Stimulated activated CD4-positive, alpha-beta T cell treated with anti-CD3 and anti-CD28 coated beads, Interleukin-4, amount 100 ng/mL, for 48 hours (primary cell): ENCODE results near the gene IPPK.
"Not testable (repeated sequence)": the region's sequence is repeated elsewhere in the genome, so short reads cannot be mapped to it uniquely, and the experiment has no call there.

Experiments used
- DNase-seq, 2 donors: peaks; one replicate each; pipeline ENCODE4 v3.0.0-alpha.2; 2020; ENCODE audit warnings: low read depth in 2 of 2

Gene IPPK

DNA sequence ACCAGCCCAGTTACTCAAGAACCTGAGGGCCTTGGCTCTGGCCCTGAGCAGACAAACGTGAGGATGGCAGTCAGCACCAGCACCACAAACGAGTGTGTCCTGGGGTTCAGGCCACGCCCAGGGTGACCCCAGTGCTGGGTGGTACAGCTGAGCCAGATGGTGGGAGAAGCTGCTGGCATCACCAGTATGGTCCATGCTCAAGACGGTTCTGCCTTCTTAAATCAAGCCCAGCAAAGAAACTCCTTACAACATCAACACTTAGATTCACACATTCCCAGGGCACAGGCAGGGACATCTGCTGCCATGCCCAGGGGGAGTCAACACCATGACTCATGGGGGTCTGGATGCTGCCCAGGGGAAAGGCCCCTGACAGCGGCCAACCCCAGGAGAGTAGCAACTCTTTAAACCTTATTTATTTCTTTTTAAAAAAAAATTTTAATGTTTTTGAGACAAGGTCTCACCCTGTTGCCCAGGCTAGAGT is 31.3 kb downstream of the IPPK start:
- DNase-seq: no peak

DNA sequence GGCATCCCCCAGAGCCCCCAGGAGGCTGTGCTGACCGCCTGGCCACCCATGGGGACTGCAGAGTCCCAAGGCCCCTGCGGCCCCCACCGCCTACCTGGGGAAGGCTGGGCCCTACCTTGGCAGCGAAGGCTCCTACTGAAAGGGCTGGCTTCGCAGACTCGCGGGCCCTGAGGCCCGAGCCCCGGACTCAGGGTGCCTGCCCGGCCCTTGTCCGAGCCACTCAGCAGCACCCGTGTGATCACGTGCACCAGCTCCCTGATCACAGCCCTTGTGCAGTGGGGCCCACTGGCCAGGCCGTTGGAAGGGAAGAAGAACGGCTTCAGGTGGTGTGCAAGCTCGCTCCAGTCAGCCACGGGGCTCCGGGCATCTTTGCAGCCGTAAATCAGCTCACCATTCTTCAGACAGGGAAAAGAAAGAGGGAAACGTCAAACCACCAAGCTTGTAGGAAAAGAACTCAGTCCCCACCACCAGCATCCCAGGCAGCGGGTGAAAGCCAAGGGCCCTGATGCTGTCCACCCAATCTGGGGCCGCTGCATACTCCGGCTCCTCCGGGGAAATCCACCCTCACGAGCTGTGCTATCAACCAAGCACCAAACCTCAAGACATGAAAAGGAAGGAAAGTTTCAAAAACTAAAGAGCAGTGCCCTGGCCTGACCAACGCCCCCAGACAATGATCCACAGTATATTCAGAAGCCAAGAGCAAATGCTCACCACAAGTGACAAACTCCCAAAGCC is 31.9 kb downstream of the IPPK start:
- DNase-seq: no peak

DNA sequence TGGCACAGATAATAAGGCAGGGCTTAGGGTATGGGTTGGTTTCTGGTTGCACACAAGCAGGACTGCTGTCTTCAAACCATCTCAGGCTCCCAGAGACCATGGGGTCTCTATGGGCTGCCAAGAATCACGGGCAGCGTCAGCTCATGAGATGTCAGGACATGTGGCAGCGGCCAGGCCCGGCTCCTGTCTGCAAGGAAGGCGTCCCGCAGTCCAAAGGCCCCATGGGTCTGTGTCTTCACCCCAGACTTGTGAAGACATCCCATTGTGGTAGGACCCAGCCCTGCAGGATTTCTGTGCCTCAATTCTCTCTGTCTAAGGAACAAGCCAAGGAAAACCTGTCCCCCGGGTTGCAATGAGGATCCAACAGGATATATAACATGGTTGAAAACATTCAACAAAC is 32.6 kb downstream of the IPPK start:
- DNase-seq: no peak

DNA sequence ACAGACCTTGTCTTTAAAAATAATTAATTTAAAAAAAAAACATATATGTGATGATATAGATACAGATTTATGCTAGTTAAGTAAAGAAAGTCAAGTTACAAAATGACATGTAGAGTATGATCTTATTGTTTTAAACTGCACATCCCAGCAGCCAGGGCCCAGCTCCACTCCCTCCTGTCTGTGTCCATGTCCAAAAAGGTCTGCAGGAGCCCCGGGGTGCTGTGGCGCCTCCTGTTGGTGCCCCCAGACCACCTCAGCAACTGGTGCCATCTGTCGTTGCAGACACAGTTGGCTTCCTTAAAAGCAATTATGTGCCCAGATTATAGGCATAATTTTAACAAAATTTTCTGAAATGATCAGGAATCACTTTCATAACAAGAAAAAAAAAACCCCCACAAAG is 33.3 kb downstream of the IPPK start:
- DNase-seq: no peak

DNA sequence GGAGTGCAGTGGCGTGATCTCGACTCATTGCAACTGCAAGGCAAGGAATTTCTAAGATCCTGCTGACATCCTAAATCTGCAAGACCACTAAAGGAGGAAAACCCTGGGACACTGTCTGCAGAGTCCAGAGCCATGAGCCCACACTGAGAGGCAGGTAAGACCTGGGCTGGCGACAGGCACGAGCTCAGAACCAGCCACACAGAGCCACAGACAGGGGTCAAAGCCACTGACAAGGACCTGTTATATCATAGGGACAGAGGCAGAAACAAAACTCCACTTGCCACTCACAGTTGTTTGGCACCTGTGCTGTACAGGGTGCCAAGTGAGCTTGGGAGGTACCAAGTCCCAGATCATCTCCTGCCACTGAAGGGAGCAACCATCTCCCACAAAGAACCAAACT is 34.2 kb downstream of the IPPK start:
- DNase-seq: no peak

DNA sequence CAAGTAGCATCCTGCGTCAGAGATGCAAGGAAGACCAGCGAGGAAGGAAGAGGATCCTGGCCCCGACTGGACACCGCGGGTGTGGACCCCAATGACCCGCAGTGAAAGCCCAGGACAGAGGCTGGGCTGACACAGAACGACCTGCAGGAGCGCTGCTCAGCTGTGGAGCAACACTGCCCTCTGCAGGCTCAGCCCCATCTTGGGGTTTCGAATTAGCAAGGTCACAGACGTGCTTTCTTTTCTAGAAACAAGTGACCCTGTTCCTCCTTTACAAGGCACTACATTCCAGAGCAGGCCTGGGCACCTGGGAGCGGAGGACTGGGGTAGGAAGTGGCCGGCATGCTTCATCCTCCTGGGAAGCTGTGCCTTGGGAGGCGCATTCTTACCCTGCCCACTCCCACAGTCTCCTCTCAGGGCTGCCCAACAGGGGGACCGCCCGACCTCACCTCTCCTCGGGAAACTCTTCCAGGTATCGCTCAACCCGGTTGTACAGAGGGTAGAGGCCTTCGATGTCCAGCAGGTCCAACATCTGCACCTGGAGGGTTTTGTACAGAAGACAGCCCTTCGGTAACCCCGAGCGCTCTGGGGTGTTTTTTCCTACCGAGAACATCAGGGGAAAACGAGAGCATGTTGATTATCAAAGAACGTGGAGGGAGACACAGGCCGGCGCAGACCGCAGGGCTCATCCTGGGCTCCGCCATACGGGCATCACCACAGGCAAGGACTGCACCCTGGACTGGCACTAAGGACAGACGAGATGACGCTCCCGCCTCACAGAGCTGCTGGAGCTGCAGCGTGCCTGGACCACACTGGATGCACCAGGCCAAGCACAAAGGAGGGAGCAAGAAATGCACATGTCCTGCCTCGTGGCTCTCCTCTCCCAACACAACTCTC is 35.0 kb downstream of the IPPK start:
- peak; percentile 58 to 69 for DNase-seq

DNA sequence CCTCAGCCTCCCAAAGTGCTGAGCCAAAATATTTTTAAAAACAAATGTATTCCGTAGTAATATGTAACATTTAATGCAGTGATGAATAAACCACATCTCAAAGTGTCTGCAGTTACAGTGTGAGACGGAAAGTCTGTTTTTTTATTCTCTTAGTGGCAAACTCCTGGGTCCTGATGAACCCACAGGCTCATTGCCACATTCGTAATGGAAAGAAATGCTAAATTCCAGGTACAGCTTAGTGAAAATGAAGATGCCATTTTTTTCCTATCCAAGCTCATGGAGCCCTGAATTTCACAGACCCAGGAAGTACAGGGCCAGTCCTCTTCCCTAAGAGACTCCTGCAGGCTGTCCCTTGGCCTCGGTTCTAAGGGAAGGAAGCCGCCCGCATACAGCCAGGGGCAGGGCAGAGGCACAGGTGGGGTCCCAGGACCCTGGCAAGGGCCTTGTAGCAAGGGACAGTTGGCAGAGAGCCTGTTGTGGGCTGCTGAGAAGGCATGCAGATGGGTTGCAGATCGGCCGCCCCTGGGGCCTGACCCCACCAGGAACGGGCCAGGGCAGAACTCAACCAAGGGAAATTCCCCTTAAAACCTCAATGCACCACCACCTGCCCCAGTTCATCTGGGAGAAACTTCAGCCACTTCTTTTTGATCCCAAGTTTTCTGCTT is 36.2 kb downstream of the IPPK start:
- DNase-seq: no peak

DNA sequence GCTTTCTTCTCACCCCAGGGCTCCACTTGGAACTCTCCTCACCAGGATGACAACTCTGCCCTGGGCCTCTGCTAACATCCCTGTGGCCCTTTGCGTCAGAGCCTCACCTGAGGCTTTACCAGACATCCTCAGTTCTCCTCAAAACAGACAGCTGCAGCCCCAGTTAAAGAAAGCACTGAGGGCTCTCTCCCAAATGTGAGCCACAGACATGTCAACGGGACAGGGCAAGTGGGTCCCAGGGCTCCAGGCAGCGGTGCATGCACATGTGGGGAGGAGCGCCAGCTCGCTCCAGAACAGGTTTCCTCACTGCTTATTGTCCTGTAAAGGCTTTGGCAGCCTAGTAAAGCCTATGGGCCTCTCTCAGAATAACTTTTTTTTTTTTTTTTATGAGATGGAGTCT is 37.3 kb downstream of the IPPK start:
- no peak for DNase-seq

DNA sequence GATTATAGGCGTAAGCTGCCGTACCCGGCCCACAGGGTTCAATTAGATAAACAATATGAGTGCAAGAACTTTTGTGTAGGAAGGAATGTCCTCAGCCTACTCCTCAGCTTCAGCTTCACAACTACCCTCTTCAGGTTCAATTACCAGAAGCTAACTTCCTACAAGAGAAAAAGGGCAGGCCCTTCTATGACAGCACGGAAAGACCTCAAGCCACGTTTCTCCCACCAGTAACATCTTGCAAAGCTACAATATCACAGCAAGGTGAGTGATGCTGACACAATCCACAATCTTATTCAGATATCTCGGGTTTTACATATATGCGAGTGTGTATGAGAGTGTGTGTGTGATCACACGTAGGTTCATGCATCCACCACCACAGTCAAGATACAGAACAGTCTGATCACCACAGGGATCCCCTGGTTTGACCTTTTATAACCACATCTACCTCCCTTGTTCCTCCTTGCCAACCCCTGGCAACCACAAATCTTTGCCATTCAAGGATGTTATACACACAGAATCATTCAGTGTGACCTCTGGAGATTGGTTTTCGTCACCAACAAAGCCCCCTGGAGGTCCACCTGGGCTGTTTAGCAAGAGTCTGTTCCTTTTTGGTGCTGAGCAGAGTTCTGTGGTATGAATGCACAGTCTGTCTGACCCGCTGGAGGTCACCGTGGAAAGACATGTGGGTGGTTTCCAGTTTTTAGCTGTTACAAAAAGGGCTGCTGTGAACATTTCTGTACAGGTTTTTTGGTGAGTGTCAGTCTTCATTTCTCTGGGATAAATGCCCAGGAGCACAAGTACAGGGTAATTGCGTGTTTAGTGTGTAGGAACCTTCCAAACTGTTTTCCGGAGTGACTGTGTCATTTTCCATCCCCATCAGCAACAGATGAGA is 38.2 kb downstream of the IPPK start:
- DNase-seq: no peak

DNA sequence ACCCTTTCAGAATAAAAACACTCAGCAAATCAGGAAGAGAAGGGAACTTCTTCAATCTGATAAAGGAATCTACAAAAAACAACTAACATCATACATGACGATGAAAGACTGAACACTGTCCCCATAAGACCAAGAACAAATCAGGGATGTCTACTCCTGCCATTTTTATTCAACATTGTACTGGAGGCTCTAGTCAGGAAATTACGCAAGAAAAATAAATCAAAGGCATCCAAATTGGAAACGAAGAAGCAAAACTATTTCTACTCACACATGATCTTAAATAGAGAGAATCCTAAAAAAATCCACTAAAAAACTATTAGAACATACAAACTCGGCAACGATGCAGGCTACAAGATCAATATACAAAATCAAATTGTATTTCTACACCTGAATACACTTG is 42.3 kb downstream of the IPPK start:
- DNase-seq: no peak

DNA sequence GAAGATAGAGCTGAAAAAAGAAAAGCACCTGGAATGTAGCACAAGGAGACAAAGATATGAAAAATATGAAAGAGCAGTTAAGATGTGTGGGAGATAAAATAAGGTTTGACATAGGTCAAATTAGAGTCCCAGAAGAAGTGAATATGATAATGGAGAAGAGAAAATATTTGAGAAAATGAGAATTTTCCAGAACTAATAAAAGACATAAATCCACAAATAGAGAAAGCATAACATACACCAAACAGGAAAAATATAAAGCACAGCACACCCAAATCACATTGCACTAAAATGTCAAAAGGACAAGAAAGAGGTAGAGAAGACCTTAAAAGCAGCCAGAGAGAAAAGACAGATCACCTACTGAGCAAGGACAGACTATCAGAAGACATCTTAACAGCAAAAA is 43.4 kb downstream of the IPPK start:
- DNase-seq: no peak

DNA sequence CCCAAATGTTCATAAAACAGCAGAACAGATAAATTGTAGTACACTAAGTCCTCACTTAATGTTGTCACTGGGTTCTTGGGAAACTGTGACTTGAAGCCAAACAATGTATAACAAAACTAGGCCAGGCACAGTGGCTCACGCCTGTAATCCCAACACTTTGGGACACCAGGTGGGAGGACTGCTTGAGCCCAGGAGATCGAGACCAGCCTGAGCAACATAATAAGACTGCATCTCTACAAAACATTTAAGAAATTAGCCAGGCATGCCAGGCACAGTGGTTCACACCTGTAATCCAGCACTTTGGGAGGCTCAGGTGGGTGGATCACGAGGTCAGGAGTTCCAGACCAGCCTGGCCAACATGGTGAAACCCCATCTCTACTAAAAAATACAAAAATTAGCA is 46.0 kb downstream of the IPPK start:
- not testable (repeated sequence) for DNase-seq

DNA sequence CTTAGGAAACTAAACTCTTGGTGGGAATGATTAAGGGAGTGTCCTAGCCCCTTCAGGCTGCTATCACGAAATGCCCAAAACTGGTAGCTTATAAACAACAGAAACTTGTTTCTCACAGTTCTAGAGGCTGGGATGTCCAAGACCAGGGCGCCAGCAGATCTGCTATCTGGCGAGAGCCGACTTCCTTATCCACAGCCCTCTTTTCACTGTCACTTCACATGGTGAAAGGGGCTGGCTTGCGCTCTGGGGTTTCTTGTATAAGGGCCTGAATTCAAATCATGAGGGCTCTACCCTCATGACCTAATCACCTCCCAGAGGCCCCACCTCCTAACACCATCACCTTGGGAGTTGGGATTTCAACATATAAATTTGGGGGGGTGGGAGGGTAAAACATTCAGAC is 49.1 kb downstream of the IPPK start:
- DNase-seq: no peak

DNA sequence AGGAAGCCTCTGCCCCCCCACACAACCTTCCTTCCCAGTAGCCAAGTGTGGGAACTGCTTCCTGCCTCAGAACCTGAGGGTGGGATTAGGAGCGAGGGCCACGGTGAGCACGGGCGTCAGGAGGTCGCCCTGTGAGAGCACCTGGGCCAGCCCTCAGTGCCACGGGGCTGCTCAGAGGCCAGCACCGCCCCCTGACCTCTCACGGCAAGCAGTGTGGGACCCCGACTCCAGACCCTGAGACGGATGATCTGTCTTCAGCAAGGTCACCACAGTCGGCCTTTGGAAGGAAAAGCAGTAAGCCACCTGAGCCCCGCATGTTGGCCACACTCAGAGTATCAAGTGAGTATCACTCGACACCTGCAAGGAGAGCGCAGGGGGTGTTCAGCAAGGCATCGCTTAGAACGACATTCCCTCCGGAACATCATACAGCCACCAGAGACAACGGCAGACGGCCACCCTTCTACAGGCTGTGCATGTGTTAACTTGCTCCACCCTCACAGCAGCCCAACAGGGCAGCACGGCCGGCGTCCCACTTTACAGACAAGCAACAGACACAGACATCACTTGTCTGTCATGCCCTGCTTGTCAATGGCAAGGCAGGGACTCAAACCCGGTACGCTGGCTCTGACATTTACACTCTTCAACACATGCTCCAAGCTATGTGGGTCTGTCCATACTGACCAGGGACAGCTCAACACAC is 50.2 kb downstream of the IPPK start:
- no peak for DNase-seq

DNA sequence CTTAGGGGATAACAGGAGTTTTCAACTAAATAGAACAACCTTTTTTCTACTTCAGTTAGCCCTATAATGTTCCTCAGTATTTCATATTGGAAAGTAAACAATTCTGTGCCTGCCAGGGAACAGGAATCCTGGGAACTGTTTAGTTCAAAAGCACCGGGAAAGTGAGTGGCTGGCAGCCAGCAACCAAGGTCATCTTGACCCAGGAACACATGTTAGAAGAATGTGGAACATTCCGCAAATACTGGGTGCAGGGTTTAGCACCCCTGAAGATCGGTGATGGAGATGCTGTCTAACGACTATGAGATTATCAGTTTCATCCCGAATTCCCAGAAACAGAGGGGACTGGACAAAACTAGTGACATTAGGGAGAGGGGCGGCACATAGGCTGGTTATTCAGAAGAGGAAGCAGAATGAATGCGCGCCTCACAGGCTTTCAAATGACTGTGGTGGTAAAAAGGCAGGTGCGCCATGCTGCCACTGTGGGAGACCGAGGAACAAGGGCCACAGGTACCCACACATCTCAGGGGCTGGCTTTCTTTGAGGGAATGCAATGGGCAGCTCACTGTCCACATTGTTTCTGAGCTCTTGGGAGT is 51.2 kb downstream of the IPPK start:
- DNase-seq: no peak

DNA sequence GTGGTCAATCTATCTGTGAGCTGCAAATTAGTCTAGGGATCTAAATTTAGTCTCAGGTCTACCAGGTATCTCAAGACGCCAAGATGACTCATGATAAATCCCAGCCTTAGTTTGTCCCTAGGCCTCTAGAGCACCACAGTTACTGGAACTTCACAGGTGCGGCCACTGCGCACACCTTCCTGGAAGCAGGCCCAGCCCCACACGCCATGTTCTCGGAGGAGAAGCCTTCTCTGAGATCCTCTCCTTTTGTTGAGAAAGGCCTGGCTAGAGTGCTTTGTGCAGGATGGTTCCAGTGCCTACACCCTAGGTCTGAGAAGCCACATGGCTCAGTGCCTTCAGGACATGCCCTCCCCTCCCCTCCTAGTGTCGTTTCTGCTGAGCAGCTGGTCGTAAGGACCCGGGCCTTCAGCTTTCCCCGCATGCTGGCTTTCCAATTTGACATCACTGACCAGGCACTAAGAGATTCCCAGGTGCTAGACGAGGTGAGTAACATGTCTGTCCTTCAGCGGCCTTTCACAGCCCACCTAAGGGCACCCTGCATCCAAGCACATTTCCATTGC is 51.9 kb downstream of the IPPK start:
- DNase-seq: no peak

DNA sequence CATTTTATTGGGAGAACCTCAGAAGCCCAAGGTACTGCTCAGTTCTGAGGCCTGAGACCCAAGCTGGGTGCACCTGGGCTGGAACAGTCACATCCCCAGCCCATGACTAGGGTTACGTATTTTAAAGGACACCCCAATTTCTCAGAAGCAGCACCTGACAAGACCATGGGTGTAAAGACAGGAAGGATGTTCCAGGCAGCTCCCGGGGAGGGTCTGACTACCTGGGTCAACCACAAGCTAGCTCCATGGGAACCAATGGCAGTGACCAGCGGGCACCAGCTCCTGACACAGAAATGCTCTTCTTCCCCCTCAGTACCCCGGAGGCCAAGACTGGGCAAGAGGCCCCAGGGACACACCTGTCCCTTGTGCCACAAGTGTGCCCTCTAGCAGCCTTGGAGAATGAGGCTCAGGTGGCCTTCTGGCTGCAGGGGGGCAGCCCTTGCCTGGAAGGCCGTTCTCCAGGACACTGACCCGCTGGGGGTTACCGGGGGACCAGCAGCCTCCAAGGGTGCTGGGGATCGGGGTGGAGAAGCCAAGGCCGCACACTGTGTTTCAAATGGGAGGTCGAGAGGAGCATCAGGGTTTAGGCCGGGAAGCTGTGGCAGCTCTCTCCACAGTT is 52.6 kb downstream of the IPPK start:
- DNase-seq: no peak

DNA sequence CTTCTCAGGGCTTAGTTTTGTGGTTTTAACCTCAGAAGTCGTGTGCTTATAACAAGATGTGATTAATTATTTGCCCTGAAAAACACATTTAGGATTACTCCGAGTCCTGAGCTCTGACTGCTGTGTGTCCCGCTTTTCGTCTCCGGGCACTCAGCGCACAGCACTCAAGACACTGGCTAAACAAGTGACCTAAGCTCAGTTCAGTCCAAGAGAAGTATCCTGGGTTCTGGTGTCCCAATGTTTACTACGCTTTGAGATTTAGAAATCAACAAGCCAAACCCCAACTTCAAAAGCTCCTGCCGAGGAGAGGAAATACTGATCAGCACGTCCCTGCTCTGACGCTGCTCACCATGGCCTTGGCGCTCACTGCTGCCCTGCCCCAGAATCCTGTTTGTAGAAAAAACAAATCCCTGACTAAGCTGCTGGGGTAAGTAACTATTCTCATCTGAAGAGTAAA is 53.2 kb downstream of the IPPK start:
- DNase-seq: no peak

DNA sequence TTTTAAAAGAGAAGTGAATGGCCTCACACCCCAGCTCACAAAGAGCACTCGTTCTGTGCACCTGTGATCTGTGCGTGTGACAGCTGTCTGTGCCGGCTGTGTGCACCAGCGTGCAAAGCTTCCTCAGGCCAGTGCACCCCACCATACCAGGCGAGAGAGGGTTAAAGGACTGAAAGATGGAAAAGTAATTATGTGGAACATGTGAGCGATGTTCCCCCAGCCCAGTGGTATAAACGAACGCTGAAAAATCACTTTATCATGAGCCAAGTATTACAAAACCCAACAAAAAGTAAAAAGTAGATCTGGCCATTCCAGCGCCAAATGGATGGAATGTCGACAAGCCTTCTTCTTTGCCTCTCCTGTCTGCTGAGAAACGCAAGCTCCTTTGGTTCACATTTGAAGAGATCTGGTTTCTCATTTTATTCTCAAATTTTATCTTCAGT is 53.7 kb downstream of the IPPK start:
- no peak for DNase-seq

DNA sequence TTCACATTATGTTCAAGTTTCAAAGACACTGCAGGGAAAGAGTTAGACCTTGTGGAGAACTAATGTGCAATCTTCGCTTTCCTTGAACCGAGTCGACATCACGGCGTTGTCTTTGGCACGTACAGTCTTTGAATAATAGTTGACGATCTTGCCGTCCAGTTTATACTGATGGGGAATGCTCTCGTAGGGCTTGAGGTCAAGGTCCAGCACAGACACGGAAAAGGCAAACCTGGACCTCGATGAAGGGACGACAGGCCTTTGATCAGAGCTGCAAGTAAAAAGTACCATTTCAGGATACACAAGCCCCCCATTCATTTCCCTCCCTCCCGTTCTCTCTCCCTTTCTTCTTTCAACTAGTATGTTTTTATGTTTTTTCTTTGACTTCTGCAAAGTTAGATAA is 54.1 kb downstream of the IPPK start:
- DNase-seq: no peak
